ENCODE data around the gene DOK5.
A peak's percentile ranks its signal among the peaks of the same experiment; 100 is the strongest.

DOK5 gene

DNA sequence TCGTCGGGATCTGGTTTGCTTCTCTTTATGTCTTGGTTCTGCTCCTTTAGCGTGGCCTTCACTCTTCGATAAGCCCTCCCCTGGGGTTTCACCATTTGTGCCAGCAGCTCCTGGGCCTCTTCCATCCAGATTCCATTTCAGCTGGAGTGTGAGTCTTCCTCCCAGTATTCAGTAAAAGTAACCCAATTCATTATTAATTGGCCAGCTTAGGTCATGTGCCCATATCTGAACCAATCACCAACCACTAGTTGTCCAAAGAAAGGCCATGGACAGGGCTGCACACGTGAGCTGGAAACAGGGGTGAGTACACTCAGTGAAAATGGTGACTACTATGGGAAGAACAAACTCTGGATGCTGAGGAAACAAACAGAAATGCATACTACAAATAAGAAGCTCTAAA is 2.8 kb upstream of the DOK5 start:
- H3K4me1 ChIP-seq (ENCODE audit: control insufficient read depth in 2 of 2, insufficient read depth in 1 of 2, low read depth in 1 of 2, low read length in 2 of 2), result peaks cover 7 to 12% of the 10 kb centered on the region in 2 donors
- no peaks in the 10 kb centered on the region for H3K9me3 ChIP-seq (replicated peaks in 1 of 2; ENCODE audit: control insufficient read depth in 2 of 2, insufficient read depth in 1 of 2, low read depth in 1 of 2, low read length in 2 of 2)
- H3K4ac ChIP-seq (ENCODE audit: low read length), result no peak overlapping the region
- H3K36me3 ChIP-seq (replicated peaks in 1 of 2; ENCODE audit: control insufficient read depth in 2 of 2, insufficient read depth in 2 of 2, low read length in 2 of 2), result no peaks in the 10 kb centered on the region
- no peak overlapping the region for H2AK5ac ChIP-seq (ENCODE audit: low read depth, low read length)
- no peak for DNase-seq (ENCODE audit: low spot score)
- no peak overlapping the region for H2BK5ac ChIP-seq (ENCODE audit: low read length)
- no peak overlapping the region for H3K14ac ChIP-seq (ENCODE audit: low read length)
- no peak overlapping the region for H2BK12ac ChIP-seq (ENCODE audit: low read length)
- no peak overlapping the region for H4K8ac ChIP-seq (ENCODE audit: low read depth, low read length)
- no peak overlapping the region for H3K9ac ChIP-seq (ENCODE audit: low read depth, low read length, poor library complexity)
- no peak overlapping the region for H3K4me2 ChIP-seq (ENCODE audit: insufficient read depth, low read length, poor library complexity, severe bottlenecking)
- no peaks in the 10 kb centered on the region for H3K79me1 ChIP-seq (ENCODE audit: low read depth, low read length)
- no peak overlapping the region for H2BK120ac ChIP-seq (ENCODE audit: low read depth, low read length)
- no peak overlapping the region for H3K23ac ChIP-seq (ENCODE audit: low read depth, low read length, poor library complexity)
- H4K91ac ChIP-seq (ENCODE audit: low read depth, low read length, poor library complexity), result no peak overlapping the region
- no peak overlapping the region for H3K27ac ChIP-seq (replicated peaks; ENCODE audit: low read length)
- H3K18ac ChIP-seq (ENCODE audit: low read length), result no peak overlapping the region
- no peak overlapping the region for H3K4me3 ChIP-seq (ENCODE audit: low read length in 2 of 2)
- H2AFZ ChIP-seq (ENCODE audit: low read length), result no peak overlapping the region
- peaks cover 3 to 51% (median 16%) of the 10 kb centered on the region in 3 experiments for H3K27me3 ChIP-seq (ENCODE audit: control insufficient read depth in 3 of 3, insufficient read depth in 3 of 3, low read depth in 1 of 3, low read length in 3 of 3)
- no CpG with 5 or more reads among the region's 5 CpGs for WGBS, 2 donors (ENCODE audit: extremely low coverage in 2 of 2, insufficient read length in 2 of 2, insufficient replicate concordance in 1 of 2)
- H2BK15ac ChIP-seq (ENCODE audit: low read length), result no peak overlapping the region

DNA sequence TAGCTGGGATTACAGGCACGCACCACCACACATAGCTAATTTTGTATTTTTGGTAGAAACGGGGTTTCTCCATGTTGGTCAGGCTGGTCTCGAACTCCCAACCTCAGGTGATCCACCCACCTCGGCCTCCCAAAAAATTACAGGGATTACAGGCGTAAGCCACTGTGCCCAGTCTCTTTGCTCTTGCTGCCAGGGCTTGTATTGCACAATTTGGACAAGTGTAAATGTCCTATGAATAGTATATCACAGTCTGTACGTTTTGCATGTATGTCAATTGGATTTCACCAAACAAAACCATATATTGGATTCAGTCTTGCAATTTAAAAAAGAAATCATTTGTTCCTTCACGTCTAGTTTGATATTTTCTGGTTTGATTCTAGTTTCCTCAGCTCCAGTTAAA is 2.1 kb upstream of the DOK5 start:
- H3K18ac ChIP-seq (ENCODE audit: low read length), result no peak overlapping the region
- no peak overlapping the region for H2AK5ac ChIP-seq (ENCODE audit: low read depth, low read length)
- WGBS, 2 donors (ENCODE audit: extremely low coverage in 2 of 2, insufficient read length in 2 of 2, insufficient replicate concordance in 1 of 2), result no CpG with 5 or more reads among the region's 7 CpGs
- no peak for DNase-seq (ENCODE audit: low spot score)
- no peaks in the 10 kb centered on the region for H3K79me1 ChIP-seq (ENCODE audit: low read depth, low read length)
- H3K27me3 ChIP-seq (ENCODE audit: control insufficient read depth in 3 of 3, insufficient read depth in 3 of 3, low read depth in 1 of 3, low read length in 3 of 3), result peaks cover 3 to 44% (median 16%) of the 10 kb centered on the region in 3 experiments
- no peak overlapping the region for H3K27ac ChIP-seq (replicated peaks; ENCODE audit: low read length)
- H3K4me2 ChIP-seq (ENCODE audit: insufficient read depth, low read length, poor library complexity, severe bottlenecking), result no peak overlapping the region
- no peak overlapping the region for H3K14ac ChIP-seq (ENCODE audit: low read length)
- no peak overlapping the region for H2BK120ac ChIP-seq (ENCODE audit: low read depth, low read length)
- H3K4ac ChIP-seq (ENCODE audit: low read length), result no peak overlapping the region
- no peak overlapping the region for H4K8ac ChIP-seq (ENCODE audit: low read depth, low read length)
- no peak overlapping the region for H2BK15ac ChIP-seq (ENCODE audit: low read length)
- H3K4me3 ChIP-seq (ENCODE audit: low read length in 2 of 2), result no peak overlapping the region
- H2BK12ac ChIP-seq (ENCODE audit: low read length), result no peak overlapping the region
- H3K23ac ChIP-seq (ENCODE audit: low read depth, low read length, poor library complexity), result no peak overlapping the region
- H2AFZ ChIP-seq (ENCODE audit: low read length), result no peak overlapping the region
- H2BK5ac ChIP-seq (ENCODE audit: low read length), result no peak overlapping the region
- no peaks in the 10 kb centered on the region for H3K36me3 ChIP-seq (replicated peaks in 1 of 2; ENCODE audit: control insufficient read depth in 2 of 2, insufficient read depth in 2 of 2, low read length in 2 of 2)
- H3K4me1 ChIP-seq (ENCODE audit: control insufficient read depth in 2 of 2, insufficient read depth in 1 of 2, low read depth in 1 of 2, low read length in 2 of 2), result peaks cover 7 to 12% of the 10 kb centered on the region in 2 donors
- H3K9ac ChIP-seq (ENCODE audit: low read depth, low read length, poor library complexity), result no peak overlapping the region
- H4K91ac ChIP-seq (ENCODE audit: low read depth, low read length, poor library complexity), result no peak overlapping the region
- H3K9me3 ChIP-seq (replicated peaks in 1 of 2; ENCODE audit: control insufficient read depth in 2 of 2, insufficient read depth in 1 of 2, low read depth in 1 of 2, low read length in 2 of 2), result no peaks in the 10 kb centered on the region

DNA sequence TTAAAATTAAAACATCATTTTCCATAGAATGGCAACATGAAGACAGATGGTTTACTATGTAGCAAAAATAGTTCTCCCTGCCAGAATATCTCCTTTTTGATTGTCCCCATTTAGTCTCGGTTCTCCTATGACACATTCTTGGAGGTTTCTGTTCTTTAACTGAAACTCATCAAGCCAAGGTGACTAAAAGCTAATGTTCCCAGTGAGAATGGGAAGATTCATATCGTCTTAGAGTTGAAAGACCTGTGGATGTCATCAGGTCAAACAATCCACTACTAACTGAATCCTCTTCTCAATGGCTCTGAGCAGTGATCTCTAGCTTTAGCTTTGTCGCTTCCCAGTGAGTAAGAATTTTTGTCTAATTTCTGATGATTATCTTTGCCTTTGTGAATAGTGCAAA is 1.3 kb upstream of the DOK5 start:
- Histone ChIP-seq H2BK5ac (ENCODE audit: low read length) (no peak overlapping the region), H2BK15ac (ENCODE audit: low read length) (no peak overlapping the region), H3K9ac (ENCODE audit: low read depth, low read length, poor library complexity) (no peak overlapping the region), H3K27ac (replicated peaks; ENCODE audit: low read length) (no peak overlapping the region), H2AK5ac (ENCODE audit: low read depth, low read length) (no peak overlapping the region), H3K4me1 (ENCODE audit: control insufficient read depth in 2 of 2, insufficient read depth in 1 of 2, low read depth in 1 of 2, low read length in 2 of 2) (peaks cover 7 to 12% of the 10 kb centered on the region in 2 donors), H3K23ac (ENCODE audit: low read depth, low read length, poor library complexity) (no peak overlapping the region), H4K8ac (ENCODE audit: low read depth, low read length) (no peak overlapping the region), H3K9me3 (replicated peaks in 1 of 2; ENCODE audit: control insufficient read depth in 2 of 2, insufficient read depth in 1 of 2, low read depth in 1 of 2, low read length in 2 of 2) (no peaks in the 10 kb centered on the region), H2AFZ (ENCODE audit: low read length) (no peak overlapping the region), H3K4me2 (ENCODE audit: insufficient read depth, low read length, poor library complexity, severe bottlenecking) (no peak overlapping the region), H3K79me1 (ENCODE audit: low read depth, low read length) (no peaks in the 10 kb centered on the region), H3K36me3 (replicated peaks in 1 of 2; ENCODE audit: control insufficient read depth in 2 of 2, insufficient read depth in 2 of 2, low read length in 2 of 2) (no peaks in the 10 kb centered on the region), H3K27me3 (ENCODE audit: control insufficient read depth in 3 of 3, insufficient read depth in 3 of 3, low read depth in 1 of 3, low read length in 3 of 3) (peaks cover 3 to 44% (median 16%) of the 10 kb centered on the region in 3 experiments), H2BK120ac (ENCODE audit: low read depth, low read length) (no peak overlapping the region), H2BK12ac (ENCODE audit: low read length) (no peak overlapping the region), H4K91ac (ENCODE audit: low read depth, low read length, poor library complexity) (no peak overlapping the region), H3K4ac (ENCODE audit: low read length) (no peak overlapping the region), H3K18ac (ENCODE audit: low read length) (no peak overlapping the region), H3K4me3 (ENCODE audit: low read length in 2 of 2) (no peak overlapping the region), H3K14ac (ENCODE audit: low read length) (no peak overlapping the region)
- WGBS, 2 donors (ENCODE audit: extremely low coverage in 2 of 2, insufficient read length in 2 of 2, insufficient replicate concordance in 1 of 2), result no CpG with 5 or more reads among the region's 3 CpGs
- no peak for DNase-seq (ENCODE audit: low spot score)

GRCh38 chr20:54474866-54475265 is 527 bp upstream of the DOK5 start:
- H3K23ac ChIP-seq (ENCODE audit: low read depth, low read length, poor library complexity), result no peak overlapping the region
- no peak for DNase-seq (ENCODE audit: low spot score)
- no peak overlapping the region for H4K8ac ChIP-seq (ENCODE audit: low read depth, low read length)
- H2BK5ac ChIP-seq (ENCODE audit: low read length), result no peak overlapping the region
- peak overlapping the region; percentile 66 to 86 for H3K4me3 ChIP-seq (ENCODE audit: low read length in 2 of 2)
- no peaks in the 10 kb centered on the region for H3K79me1 ChIP-seq (ENCODE audit: low read depth, low read length)
- peak overlapping the region; percentile 98 for H2AFZ ChIP-seq (ENCODE audit: low read length)
- H2AK5ac ChIP-seq (ENCODE audit: low read depth, low read length), result no peak overlapping the region
- H3K4me1 ChIP-seq (ENCODE audit: control insufficient read depth in 2 of 2, insufficient read depth in 1 of 2, low read depth in 1 of 2, low read length in 2 of 2), result peaks cover 11 to 12% of the 10 kb centered on the region in 2 donors
- H2BK12ac ChIP-seq (ENCODE audit: low read length), result no peak overlapping the region
- H3K27ac ChIP-seq (replicated peaks; ENCODE audit: low read length), result no peak overlapping the region
- no peak overlapping the region for H2BK120ac ChIP-seq (ENCODE audit: low read depth, low read length)
- no peaks in the 10 kb centered on the region for H3K36me3 ChIP-seq (replicated peaks in 1 of 2; ENCODE audit: control insufficient read depth in 2 of 2, insufficient read depth in 2 of 2, low read length in 2 of 2)
- H3K9me3 ChIP-seq (replicated peaks in 1 of 2; ENCODE audit: control insufficient read depth in 2 of 2, insufficient read depth in 1 of 2, low read depth in 1 of 2, low read length in 2 of 2), result no peaks in the 10 kb centered on the region
- no peak overlapping the region for H3K14ac ChIP-seq (ENCODE audit: low read length)
- no peak overlapping the region for H4K91ac ChIP-seq (ENCODE audit: low read depth, low read length, poor library complexity)
- H3K9ac ChIP-seq (ENCODE audit: low read depth, low read length, poor library complexity), result peak overlapping the region; percentile 75
- H3K18ac ChIP-seq (ENCODE audit: low read length), result no peak overlapping the region
- H3K4ac ChIP-seq (ENCODE audit: low read length), result no peak overlapping the region
- WGBS, 2 donors (ENCODE audit: extremely low coverage in 2 of 2, insufficient read length in 2 of 2, insufficient replicate concordance in 1 of 2), result no CpG with 5 or more reads among the region's 10 CpGs
- peak overlapping the region; percentile 94 for H3K4me2 ChIP-seq (ENCODE audit: insufficient read depth, low read length, poor library complexity, severe bottlenecking)
- H2BK15ac ChIP-seq (ENCODE audit: low read length), result no peak overlapping the region
- peaks cover 3 to 44% (median 16%) of the 10 kb centered on the region in 3 experiments for H3K27me3 ChIP-seq (ENCODE audit: control insufficient read depth in 3 of 3, insufficient read depth in 3 of 3, low read depth in 1 of 3, low read length in 3 of 3)

All from neuronal stem cell (in vitro differentiated cells).